OCI-LY7 (cell line): ENCODE data around the gene SECISBP2. TPM values are rescaled to one million over a fixed set of nuclear protein-coding genes. Genes with fewer than 3 reads are reported as not detected.

ENCODE experiments used
- BruUV-seq: library from RNA; stranded (reverse); fragments of 400-500 nt; replicated peaks from 2 replicates; lab custom pipeline; 2021; lab: Mats Ljungman, UMichigan
- CTCF ChIA-PET: fragments of 300-600 bp; sonication (Branson Sonifier 250); formaldehyde crosslinking; loops from one replicate; lab custom pipeline; 2022; ENCODE audit warnings: antibody characterized with exemption; ENCODE audit not compliant: unreplicated experiment; lab: Charles Lee
- POLR2A ChIA-PET: fragments of 300-600 bp; sonication (Branson Sonifier 250); formaldehyde crosslinking; loops from one replicate; lab custom pipeline; 2022; ENCODE audit warnings: antibody characterized with exemption; lab: Charles Lee
- DNase-seq: peaks from one replicate; pipeline ENCODE4 v3.0.0-alpha.2; 2015; ENCODE audit warnings: low spot score
- H2AFZ ChIP-seq: fragments of 200-600 bp; sonication (generic), shearing (Covaris generic); 2 replicates; pipeline ENCODE4 v1.6.1; 2014; ENCODE audit warnings: mild to moderate bottlenecking, antibody characterized with exemption, low read length, moderate library complexity
- H3K27ac ChIP-seq: fragments of 200-600 bp; sonication (generic); 2 replicates; pipeline ENCODE4 v1.5.1; 2014; ENCODE audit warnings: mixed run types, low read depth, mild to moderate bottlenecking, moderate library complexity, low read length, inconsistent platforms; ENCODE audit not compliant: poor library complexity, severe bottlenecking
- H3K36me3 ChIP-seq: fragments of 200-600 bp; sonication (generic); 2 replicates; pipeline ENCODE4 v1.6.1; 2014; ENCODE audit warnings: mild to moderate bottlenecking, antibody characterized with exemption, low read length, moderate library complexity, mixed read lengths; ENCODE audit not compliant: insufficient read depth
- H3K4me1 ChIP-seq: fragments of 200-600 bp; sonication (generic); 2 replicates; pipeline ENCODE4 v1.5.1; 2014; ENCODE audit warnings: mild to moderate bottlenecking, low read length; ENCODE audit not compliant: insufficient read depth, poor library complexity, severe bottlenecking
- H3K4me2 ChIP-seq: fragments of 200-600 bp; sonication (generic); 2 replicates; pipeline ENCODE4 v1.6.1; 2014; ENCODE audit warnings: mild to moderate bottlenecking, low read length
- H3K4me3 ChIP-seq: fragments of 200-600 bp; sonication (generic); 2 replicates; pipeline ENCODE4 v1.5.1; 2014; ENCODE audit warnings: mild to moderate bottlenecking, low read depth, low read length; ENCODE audit not compliant: poor library complexity, severe bottlenecking
- H3K79me2 ChIP-seq: fragments of 200-600 bp; sonication (generic); 2 replicates; pipeline ENCODE4 v1.6.1; 2016; ENCODE audit warnings: low read depth, mild to moderate bottlenecking, low read length, moderate library complexity, mixed read lengths; ENCODE audit not compliant: insufficient read depth
- H3K9me2 ChIP-seq: fragments of 200-600 bp; sonication (generic); 2 replicates; pipeline ENCODE4 v1.6.1; 2016; ENCODE audit warnings: mild to moderate bottlenecking, low read length, mixed read lengths; ENCODE audit not compliant: insufficient read depth
- H3K9me3 ChIP-seq: fragments of 200-600 bp; sonication (generic); 2 replicates; pipeline ENCODE4 v1.6.1; 2014; ENCODE audit warnings: mild to moderate bottlenecking, mixed run types, low read length, mixed read lengths
- H4K20me1 ChIP-seq: fragments of 200-600 bp; sonication (generic); 2 replicates; pipeline ENCODE4 v1.6.1; 2014; ENCODE audit warnings: mild to moderate bottlenecking, antibody characterized with exemption, low read length, moderate library complexity, mixed read lengths; ENCODE audit not compliant: insufficient read depth
- EZH2phosphoT487 ChIP-seq: fragments of 200-600 bp; sonication (generic); IDR thresholded peaks from 2 replicates; pipeline ENCODE4 v1.6.1; 2018; ENCODE audit warnings: low read depth, borderline replicate concordance, mild to moderate bottlenecking, mixed run types, antibody characterized with exemption, low read length, moderate library complexity, mixed read lengths
- intact Hi-C: fragments of 100-400 bp; cut with micrococcal nuclease; formaldehyde crosslinking; loops from one replicate; pipeline ENCODE4 v1.10.0; 2022; ENCODE audit not compliant: unreplicated experiment
- total RNA-seq, 2 experiments: library from RNA; depleted of rRNA in 1 of 2; stranded (reverse); fragments of >200 nt in 1 of 2; shearing (Covaris generic) in 1 of 2; gene quantifications; 2 replicates each; pipeline ENCODE4 v1.2.3, GENCODE V29; 2014 to 2022
- TF ChIP-seq, protein P1 (sequence below): fragments of 200-600 bp; sonication (generic); conservative IDR thresholded peaks from 2 replicates; pipeline ENCODE4 v1.5.1; 2014; ENCODE audit warnings: mild to moderate bottlenecking, antibody characterized with exemption, low read length, moderate library complexity, mixed read lengths

SECISBP2 gene
- total RNA-seq, 2 experiments from 2014 or later: 77.6 to 85.5 TPM

- Histone ChIP-seq H3K4me3 (peak overlapping the region; percentile 86), H3K4me2 (peak overlapping the region; percentile 94), H3K79me2 (peaks cover 52% of the 10 kb centered on the region), H4K20me1 (peaks cover 33% of the 10 kb centered on the region), H3K9me2 (no peaks in the 10 kb centered on the region), H3K27ac (peak overlapping the region; percentile 92), H3K9me3 (no peaks in the 10 kb centered on the region), H2AFZ (peak overlapping the region; percentile 8; the same call in 1 of the 2 replicates), H3K36me3 (peaks cover 45% of the 10 kb centered on the region), H3K4me1 (peaks cover 44% of the 10 kb centered on the region)
- POLR2A ChIA-PET: interaction anchor here (0.7 to 0.9 kb wide), 2 partner anchors 40 to 578 kb away, joined by 4 to 5 read pairs; no protein-coding TSS in a partner anchor
- no peak for TF ChIP-seq EZH2phosphoT487
- TF ChIP-seq, protein P1, sequence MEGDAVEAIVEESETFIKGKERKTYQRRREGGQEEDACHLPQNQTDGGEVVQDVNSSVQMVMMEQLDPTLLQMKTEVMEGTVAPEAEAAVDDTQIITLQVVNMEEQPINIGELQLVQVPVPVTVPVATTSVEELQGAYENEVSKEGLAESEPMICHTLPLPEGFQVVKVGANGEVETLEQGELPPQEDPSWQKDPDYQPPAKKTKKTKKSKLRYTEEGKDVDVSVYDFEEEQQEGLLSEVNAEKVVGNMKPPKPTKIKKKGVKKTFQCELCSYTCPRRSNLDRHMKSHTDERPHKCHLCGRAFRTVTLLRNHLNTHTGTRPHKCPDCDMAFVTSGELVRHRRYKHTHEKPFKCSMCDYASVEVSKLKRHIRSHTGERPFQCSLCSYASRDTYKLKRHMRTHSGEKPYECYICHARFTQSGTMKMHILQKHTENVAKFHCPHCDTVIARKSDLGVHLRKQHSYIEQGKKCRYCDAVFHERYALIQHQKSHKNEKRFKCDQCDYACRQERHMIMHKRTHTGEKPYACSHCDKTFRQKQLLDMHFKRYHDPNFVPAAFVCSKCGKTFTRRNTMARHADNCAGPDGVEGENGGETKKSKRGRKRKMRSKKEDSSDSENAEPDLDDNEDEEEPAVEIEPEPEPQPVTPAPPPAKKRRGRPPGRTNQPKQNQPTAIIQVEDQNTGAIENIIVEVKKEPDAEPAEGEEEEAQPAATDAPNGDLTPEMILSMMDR: no peak; the same call in 1 of the 2 replicates
- BruUV-seq: TSS peak; percentile 91
- DNase-seq: peak; percentile 36
- intact Hi-C loops: loop anchor here (1.0 to 10.0 kb wide), 4 partner anchors 8 to 1495 kb away; partner anchors contain the start of genes SECISBP2, SPIN1 and SYK
- CTCF ChIA-PET: no interaction called here
Observed at GRCh38 chr9:89309608-89310474, 8.5 kb upstream of the SECISBP2 start.

GRCh38 chr9:89310475-89311345 is 7.6 kb upstream of the SECISBP2 start, which contains the start of gene CKS2:
TSS of gene CKS2 (plus strand) at chr9:89311195. CDS start at chr9:89311293, 98 bp downstream.
- Histone ChIP-seq H3K4me2 (peak within 1 kb of the TSS; percentile 94), H3K27ac (peak within 1 kb of the TSS; percentile 92), H3K4me3 (peak within 1 kb of the TSS; percentile 100), H3K9me3 (no peaks in the 10 kb centered on the region), H2AFZ (peak within 1 kb of the TSS; percentile 8; the same call in 1 of the 2 replicates), H4K20me1 (peaks cover 41% of the 10 kb centered on the region), H3K79me2 (peaks cover 61% of the 10 kb centered on the region), H3K9me2 (no peaks in the 10 kb centered on the region), H3K36me3 (peaks cover 54% of the 10 kb centered on the region), H3K4me1 (peaks cover 44% of the 10 kb centered on the region)
- TF ChIP-seq, protein P1: peak; percentile 50; the same call in 1 of the 2 replicates
- no peak for TF ChIP-seq EZH2phosphoT487
- peak; percentile 100 for DNase-seq
- CTCF ChIA-PET: no interaction called here
- POLR2A ChIA-PET: no interaction called here
- intact Hi-C loops: loop anchor here (1.0 to 10.0 kb wide), 3 partner anchors 8 to 1494 kb away; partner anchors contain the start of genes SECISBP2, SPIN1 and SYK
- no TSS peak for BruUV-seq
